GM19455 (cell line): ENCODE data around the gene SFRP2.

Experiments used
- ATAC-seq: cut with Tn5 transposase; IDR thresholded peaks from one replicate; pipeline ENCODE4 v1.9.1; 2021; ENCODE audit not compliant: unreplicated experiment

Gene SFRP2

GRCh38 chr4:153733751-153734448 is 55.0 kb downstream of the SFRP2 start:
- peak; percentile 75 for ATAC-seq

GRCh38 chr4:153731239-153731638 is 57.6 kb downstream of the SFRP2 start:
- no peak for ATAC-seq
